SK-N-SH treated with all-trans-retinoic acid at 6 μM for 48 hours (cell line): ENCODE measurements around the gene RADIL.

ENCODE experiments used
- ATAC-seq: fragments of 200-7000 bp; cut with Tn5 transposase; 3 replicates; pipeline ENCODE4 v1.9.1; 2020; ENCODE audit warnings: mild to moderate bottlenecking, moderate library complexity
- ARNTL ChIP-seq: fragments of 450-650 bp; formaldehyde crosslinking; IDR thresholded peaks from 2 replicates; pipeline ENCODE4 v1.5.0; 2020; ENCODE audit warnings: low read depth, mild to moderate bottlenecking, moderate library complexity, borderline replicate concordance
- BACH2 ChIP-seq: fragments of 250-450 bp; sonication (Bioruptor Pico); IDR thresholded peaks from 2 replicates; pipeline ENCODE4 v1.9.0; 2021; ENCODE audit warnings: mild to moderate bottlenecking, borderline replicate concordance
- CSDC2 ChIP-seq: fragments of 250-450 bp; sonication (Bioruptor Pico); IDR thresholded peaks from 2 replicates; pipeline ENCODE4 v1.5.0; 2020; ENCODE audit warnings: mild to moderate bottlenecking, moderate library complexity
- ESRRG ChIP-seq: fragments of 250-450 bp; sonication (Bioruptor Pico); IDR thresholded peaks from 2 replicates; pipeline ENCODE4 v1.6.1; 2021; ENCODE audit warnings: mild to moderate bottlenecking
- GLIS3 ChIP-seq: fragments of 250-450 bp; sonication (Bioruptor Pico); IDR thresholded peaks from 2 replicates; pipeline ENCODE4 v1.5.0; 2020; ENCODE audit warnings: mild to moderate bottlenecking, moderate library complexity
- ISL1 ChIP-seq: fragments of 250-450 bp; sonication (Bioruptor Pico); IDR thresholded peaks from 2 replicates; pipeline ENCODE4 v2.1.2; 2022; ENCODE audit warnings: mild to moderate bottlenecking, moderate library complexity
- OSR1 ChIP-seq: fragments of 250-450 bp; sonication (Bioruptor Pico); IDR thresholded peaks from 2 replicates; pipeline ENCODE4 v1.8.0; 2022; ENCODE audit warnings: moderate library complexity, mild to moderate bottlenecking, inconsistent platforms
- RARB ChIP-seq: fragments of 250-450 bp; sonication (Bioruptor Pico); IDR thresholded peaks from 2 replicates; pipeline ENCODE4 v1.8.0; 2021; ENCODE audit warnings: mild to moderate bottlenecking, moderate library complexity
- SNAI2 ChIP-seq: fragments of 250-450 bp; sonication (Bioruptor Pico); IDR thresholded peaks from 2 replicates; pipeline ENCODE4 v1.5.0; 2020; ENCODE audit warnings: mild to moderate bottlenecking, moderate library complexity
- TCF4 ChIP-seq: fragments of 250-450 bp; sonication (Bioruptor Pico); IDR thresholded peaks from 2 replicates; pipeline ENCODE4 v1.8.0; 2021; ENCODE audit warnings: mild to moderate bottlenecking, moderate library complexity, borderline replicate concordance
- TOX ChIP-seq: fragments of 250-450 bp; sonication (Bioruptor Pico); IDR thresholded peaks from 2 replicates; pipeline ENCODE4 v1.8.0; 2021; ENCODE audit warnings: mild to moderate bottlenecking, moderate library complexity, borderline replicate concordance
- ZC3H10 ChIP-seq: fragments of 250-450 bp; sonication (Bioruptor Pico); IDR thresholded peaks from 2 replicates; pipeline ENCODE4 v1.5.1; 2021; ENCODE audit warnings: mild to moderate bottlenecking, moderate library complexity
- ZFP3 ChIP-seq: fragments of 250-450 bp; sonication (Bioruptor Pico); IDR thresholded peaks from 2 replicates; pipeline ENCODE4 v1.5.0; 2020; ENCODE audit warnings: mild to moderate bottlenecking, moderate library complexity
- ZNF70 ChIP-seq: fragments of 450-650 bp; formaldehyde crosslinking; IDR thresholded peaks from 2 replicates; pipeline ENCODE4 v1.5.0; 2020; ENCODE audit warnings: mild to moderate bottlenecking, moderate library complexity
- ZNF8 ChIP-seq: fragments of 450-650 bp; formaldehyde crosslinking; IDR thresholded peaks from 2 replicates; pipeline ENCODE4 v1.5.0; 2020; ENCODE audit warnings: mild to moderate bottlenecking, moderate library complexity
- TF ChIP-seq, protein P1 (sequence below): fragments of 250-450 bp; sonication (Bioruptor Pico); IDR thresholded peaks from 2 replicates; pipeline ENCODE4 v1.5.1; 2020; ENCODE audit warnings: low read depth, mild to moderate bottlenecking, moderate library complexity
- TF ChIP-seq, protein P2 (sequence below): fragments of 250-450 bp; sonication (Bioruptor Pico); IDR thresholded peaks from 2 replicates; pipeline ENCODE4 v1.5.1; 2021; ENCODE audit warnings: mild to moderate bottlenecking, moderate library complexity
- TF ChIP-seq, protein P3 (sequence below): fragments of 250-450 bp; sonication (Bioruptor Pico); IDR thresholded peaks from 2 replicates; pipeline ENCODE4 v1.8.0; 2021; ENCODE audit warnings: low read depth, mild to moderate bottlenecking, moderate library complexity, borderline replicate concordance
- TF ChIP-seq, protein P4 (sequence below): fragments of 250-450 bp; sonication (Bioruptor Pico); IDR thresholded peaks from 2 replicates; pipeline ENCODE4 v1.5.0; 2020; ENCODE audit warnings: mild to moderate bottlenecking, moderate library complexity
- TF ChIP-seq, protein P5 (sequence below): fragments of 250-450 bp; sonication (Bioruptor Pico); IDR thresholded peaks from 2 replicates; pipeline ENCODE4 v1.8.0; 2020; ENCODE audit warnings: mild to moderate bottlenecking, moderate library complexity, borderline replicate concordance

Gene RADIL

DNA sequence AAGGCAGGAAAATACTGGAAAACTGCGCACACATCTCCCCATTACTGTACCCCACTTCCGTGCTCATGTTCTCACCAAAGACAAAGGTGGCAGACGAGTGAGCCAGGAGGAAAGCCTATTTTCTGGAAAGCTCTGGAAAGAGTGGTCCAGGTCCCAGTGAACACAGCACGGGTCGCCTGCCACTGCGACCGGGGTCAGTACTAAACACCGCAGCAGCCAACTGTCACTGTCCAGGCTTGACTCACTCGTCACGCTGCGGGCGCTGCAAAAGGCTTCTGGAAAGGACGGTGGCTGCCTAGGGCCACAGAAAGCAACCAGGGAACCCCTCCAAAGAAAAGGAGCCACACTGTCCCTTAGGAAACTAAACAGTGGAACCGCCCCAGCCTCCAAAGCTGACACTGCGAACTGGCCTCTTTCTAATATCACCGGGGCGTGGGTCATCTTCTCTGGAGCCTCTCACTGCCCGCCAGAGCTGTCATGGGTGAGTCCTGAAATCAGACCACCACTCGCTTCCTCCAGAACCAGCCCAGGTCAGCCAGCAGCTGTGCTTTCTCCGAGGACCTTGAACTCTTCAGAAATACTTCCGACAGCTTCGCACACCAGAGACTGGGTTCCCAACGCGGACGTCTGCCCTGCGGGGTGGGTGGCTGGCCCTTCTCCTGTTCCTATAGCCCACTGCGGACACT lies 4.0 kb downstream of the RADIL start (continued):
- TF ChIP-seq, protein P1, sequence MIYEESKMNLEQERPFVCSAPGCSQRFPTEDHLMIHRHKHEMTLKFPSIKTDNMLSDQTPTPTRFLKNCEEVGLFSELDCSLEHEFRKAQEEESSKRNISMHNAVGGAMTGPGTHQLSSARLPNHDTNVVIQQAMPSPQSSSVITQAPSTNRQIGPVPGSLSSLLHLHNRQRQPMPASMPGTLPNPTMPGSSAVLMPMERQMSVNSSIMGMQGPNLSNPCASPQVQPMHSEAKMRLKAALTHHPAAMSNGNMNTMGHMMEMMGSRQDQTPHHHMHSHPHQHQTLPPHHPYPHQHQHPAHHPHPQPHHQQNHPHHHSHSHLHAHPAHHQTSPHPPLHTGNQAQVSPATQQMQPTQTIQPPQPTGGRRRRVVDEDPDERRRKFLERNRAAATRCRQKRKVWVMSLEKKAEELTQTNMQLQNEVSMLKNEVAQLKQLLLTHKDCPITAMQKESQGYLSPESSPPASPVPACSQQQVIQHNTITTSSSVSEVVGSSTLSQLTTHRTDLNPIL (CRISPR knock-in tag) = no peak
- TF ChIP-seq GLIS3 (CRISPR knock-in tag) = no peak
- TF ChIP-seq, all 23 proteins: peak for 0

DNA sequence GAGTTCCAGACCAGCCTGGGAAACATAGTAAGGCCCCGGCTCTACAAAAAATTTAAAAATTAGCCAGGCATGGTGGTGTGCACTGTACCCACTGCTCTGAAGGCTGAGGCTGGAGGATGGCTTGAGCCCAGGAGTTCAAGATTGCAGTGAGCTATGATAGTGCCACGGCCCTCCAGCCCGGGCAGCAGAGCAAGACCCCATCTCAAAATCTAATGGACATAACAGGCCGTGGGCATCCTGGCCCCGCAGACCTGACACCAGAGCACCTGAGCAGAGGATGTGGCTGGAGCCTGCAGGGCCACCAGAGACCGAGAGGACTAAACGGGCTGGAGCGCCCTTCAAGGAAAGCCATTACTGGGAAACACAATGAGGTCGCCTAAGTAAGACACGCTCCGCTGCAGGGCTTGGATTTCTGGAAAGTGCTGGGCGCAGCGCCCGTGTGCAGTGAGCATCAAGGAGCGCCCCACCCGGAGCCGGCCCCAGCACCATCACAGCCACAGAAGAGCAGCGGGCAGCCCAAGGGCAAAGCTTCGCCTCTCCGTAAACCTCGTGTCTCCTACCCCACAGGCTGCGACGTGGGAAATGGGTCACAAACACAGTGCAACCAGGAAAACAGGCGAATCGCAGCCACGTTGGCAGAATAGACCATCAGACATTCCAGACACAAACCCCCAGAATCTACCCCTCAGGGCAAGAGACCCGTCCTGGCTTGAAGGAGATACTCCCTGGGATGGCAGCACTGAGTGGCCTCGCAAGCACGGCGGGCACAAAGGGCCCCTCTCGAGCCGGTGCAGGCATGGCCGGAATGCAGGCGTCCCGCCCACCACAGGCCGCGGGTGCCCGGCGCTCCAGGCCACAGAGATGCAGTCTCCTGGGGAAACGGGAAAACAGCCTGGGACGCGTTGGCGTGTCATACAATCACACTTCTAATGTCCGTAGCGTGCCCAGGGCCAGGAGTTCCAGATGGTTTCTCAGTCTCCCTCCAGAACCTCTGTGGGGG lies 4.9 kb downstream of the RADIL start:
- TF ChIP-seq, protein P2, sequence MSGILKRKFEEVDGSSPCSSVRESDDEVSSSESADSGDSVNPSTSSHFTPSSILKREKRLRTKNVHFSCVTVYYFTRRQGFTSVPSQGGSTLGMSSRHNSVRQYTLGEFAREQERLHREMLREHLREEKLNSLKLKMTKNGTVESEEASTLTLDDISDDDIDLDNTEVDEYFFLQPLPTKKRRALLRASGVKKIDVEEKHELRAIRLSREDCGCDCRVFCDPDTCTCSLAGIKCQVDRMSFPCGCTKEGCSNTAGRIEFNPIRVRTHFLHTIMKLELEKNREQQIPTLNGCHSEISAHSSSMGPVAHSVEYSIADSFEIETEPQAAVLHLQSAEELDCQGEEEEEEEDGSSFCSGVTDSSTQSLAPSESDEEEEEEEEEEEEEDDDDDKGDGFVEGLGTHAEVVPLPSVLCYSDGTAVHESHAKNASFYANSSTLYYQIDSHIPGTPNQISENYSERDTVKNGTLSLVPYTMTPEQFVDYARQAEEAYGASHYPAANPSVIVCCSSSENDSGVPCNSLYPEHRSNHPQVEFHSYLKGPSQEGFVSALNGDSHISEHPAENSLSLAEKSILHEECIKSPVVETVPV (CRISPR knock-in tag) = no peak
- TF ChIP-seq, protein P3, sequence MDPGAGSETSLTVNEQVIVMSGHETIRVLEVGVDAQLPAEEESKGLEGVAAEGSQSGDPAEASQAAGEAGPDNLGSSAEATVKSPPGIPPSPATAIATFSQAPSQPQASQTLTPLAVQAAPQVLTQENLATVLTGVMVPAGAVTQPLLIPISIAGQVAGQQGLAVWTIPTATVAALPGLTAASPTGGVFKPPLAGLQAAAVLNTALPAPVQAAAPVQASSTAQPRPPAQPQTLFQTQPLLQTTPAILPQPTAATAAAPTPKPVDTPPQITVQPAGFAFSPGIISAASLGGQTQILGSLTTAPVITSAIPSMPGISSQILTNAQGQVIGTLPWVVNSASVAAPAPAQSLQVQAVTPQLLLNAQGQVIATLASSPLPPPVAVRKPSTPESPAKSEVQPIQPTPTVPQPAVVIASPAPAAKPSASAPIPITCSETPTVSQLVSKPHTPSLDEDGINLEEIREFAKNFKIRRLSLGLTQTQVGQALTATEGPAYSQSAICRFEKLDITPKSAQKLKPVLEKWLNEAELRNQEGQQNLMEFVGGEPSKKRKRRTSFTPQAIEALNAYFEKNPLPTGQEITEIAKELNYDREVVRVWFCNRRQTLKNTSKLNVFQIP (CRISPR knock-in tag) = no peak
- no peak for TF ChIP-seq ZFP3 (CRISPR knock-in tag)
- TF ChIP-seq, protein P4, sequence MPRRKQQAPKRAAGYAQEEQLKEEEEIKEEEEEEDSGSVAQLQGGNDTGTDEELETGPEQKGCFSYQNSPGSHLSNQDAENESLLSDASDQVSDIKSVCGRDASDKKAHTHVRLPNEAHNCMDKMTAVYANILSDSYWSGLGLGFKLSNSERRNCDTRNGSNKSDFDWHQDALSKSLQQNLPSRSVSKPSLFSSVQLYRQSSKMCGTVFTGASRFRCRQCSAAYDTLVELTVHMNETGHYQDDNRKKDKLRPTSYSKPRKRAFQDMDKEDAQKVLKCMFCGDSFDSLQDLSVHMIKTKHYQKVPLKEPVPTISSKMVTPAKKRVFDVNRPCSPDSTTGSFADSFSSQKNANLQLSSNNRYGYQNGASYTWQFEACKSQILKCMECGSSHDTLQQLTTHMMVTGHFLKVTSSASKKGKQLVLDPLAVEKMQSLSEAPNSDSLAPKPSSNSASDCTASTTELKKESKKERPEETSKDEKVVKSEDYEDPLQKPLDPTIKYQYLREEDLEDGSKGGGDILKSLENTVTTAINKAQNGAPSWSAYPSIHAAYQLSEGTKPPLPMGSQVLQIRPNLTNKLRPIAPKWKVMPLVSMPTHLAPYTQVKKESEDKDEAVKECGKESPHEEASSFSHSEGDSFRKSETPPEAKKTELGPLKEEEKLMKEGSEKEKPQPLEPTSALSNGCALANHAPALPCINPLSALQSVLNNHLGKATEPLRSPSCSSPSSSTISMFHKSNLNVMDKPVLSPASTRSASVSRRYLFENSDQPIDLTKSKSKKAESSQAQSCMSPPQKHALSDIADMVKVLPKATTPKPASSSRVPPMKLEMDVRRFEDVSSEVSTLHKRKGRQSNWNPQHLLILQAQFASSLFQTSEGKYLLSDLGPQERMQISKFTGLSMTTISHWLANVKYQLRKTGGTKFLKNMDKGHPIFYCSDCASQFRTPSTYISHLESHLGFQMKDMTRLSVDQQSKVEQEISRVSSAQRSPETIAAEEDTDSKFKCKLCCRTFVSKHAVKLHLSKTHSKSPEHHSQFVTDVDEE (CRISPR knock-in tag) = no peak
- TF ChIP-seq, protein P5, sequence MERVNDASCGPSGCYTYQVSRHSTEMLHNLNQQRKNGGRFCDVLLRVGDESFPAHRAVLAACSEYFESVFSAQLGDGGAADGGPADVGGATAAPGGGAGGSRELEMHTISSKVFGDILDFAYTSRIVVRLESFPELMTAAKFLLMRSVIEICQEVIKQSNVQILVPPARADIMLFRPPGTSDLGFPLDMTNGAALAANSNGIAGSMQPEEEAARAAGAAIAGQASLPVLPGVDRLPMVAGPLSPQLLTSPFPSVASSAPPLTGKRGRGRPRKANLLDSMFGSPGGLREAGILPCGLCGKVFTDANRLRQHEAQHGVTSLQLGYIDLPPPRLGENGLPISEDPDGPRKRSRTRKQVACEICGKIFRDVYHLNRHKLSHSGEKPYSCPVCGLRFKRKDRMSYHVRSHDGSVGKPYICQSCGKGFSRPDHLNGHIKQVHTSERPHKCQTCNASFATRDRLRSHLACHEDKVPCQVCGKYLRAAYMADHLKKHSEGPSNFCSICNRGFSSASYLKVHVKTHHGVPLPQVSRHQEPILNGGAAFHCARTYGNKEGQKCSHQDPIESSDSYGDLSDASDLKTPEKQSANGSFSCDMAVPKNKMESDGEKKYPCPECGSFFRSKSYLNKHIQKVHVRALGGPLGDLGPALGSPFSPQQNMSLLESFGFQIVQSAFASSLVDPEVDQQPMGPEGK (CRISPR knock-in tag) = no peak
- no peak for TF ChIP-seq ARNTL (CRISPR knock-in tag)
- no peak for TF ChIP-seq ESRRG (CRISPR knock-in tag)
- TF ChIP-seq SNAI2 (CRISPR knock-in tag) = no peak
- TF ChIP-seq GLIS3 (CRISPR knock-in tag) = no peak
- no peak for TF ChIP-seq TOX
- TF ChIP-seq ZNF70 (CRISPR knock-in tag) = no peak
- TF ChIP-seq CSDC2 = no peak
- no peak for TF ChIP-seq ZNF8
- TF ChIP-seq, protein P1 (CRISPR knock-in tag) = no peak
- no peak for TF ChIP-seq ZC3H10 (CRISPR knock-in tag)
- no peak for TF ChIP-seq TCF4
- no peak for TF ChIP-seq BACH2 (CRISPR knock-in tag)
- TF ChIP-seq RARB (CRISPR knock-in tag) = no peak
- no peak for TF ChIP-seq OSR1 (CRISPR knock-in tag)
- no peak for TF ChIP-seq ISL1
- TF ChIP-seq, all 23 proteins: peak for 0
- ATAC-seq = no peak
